ENCODE results near the gene PLEKHN1.
"Not testable (repeated sequence)": the region's sequence is repeated elsewhere in the genome, so short reads cannot be mapped to it uniquely, and the experiment has no call there.

PLEKHN1 gene

DNA sequence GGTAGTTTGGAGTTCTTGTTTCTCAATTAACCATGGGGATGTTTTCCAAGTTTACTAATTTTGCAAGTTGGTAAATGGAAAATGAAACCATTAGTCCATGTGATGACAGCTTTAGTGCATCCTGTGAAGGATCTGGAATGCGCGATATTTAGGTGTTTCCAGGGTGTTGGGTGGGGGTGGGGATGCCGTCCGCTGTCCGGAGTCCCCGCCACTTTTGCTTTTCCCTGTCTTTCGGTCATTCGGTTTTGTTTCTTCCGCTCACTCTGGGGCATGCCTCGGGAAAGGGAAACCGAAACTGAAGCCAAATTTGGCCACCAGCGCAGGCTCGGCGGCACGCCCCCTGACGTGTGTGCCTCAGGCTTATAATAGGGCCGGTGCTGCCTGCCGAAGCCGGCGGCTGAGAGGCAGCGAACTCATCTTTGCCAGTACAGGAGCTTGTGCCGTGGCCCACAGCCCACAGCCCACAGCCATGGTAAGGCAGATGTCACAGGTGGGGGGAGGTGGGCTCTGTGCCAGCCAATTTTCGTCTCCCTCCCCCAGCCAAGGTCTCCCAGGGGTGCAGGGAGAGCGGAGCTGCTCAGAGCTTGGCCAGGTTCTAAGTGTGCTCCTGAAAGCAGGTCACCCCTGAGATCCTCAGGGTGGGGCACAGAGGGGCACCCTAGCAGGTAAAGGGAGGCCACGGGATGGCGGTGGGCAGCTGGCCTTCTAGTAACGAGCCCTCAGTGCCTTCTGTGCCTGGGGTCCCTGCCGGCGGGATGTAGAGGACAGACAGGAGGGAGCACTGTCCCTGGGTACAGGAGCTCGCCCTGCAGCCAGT is 47.0 kb downstream of the PLEKHN1 start, which contains the start of gene ISG15:
Gene ISG15, plus strand, starts transcription at position 393 of the 817 bp plus-strand sequence. Its CDS starts 77 bp downstream, at position 470.
- peak; percentile 41; the same call in 1 of the 2 replicates for TF ChIP-seq POLR2A (IDR thresholded peaks at IDR 0.05; ENCODE audit: low read depth, low read length)
- DNase-seq (ENCODE audit: insufficient read length, low spot score) (peak; percentile 65), FAIRE-seq (no peak)

DNA sequence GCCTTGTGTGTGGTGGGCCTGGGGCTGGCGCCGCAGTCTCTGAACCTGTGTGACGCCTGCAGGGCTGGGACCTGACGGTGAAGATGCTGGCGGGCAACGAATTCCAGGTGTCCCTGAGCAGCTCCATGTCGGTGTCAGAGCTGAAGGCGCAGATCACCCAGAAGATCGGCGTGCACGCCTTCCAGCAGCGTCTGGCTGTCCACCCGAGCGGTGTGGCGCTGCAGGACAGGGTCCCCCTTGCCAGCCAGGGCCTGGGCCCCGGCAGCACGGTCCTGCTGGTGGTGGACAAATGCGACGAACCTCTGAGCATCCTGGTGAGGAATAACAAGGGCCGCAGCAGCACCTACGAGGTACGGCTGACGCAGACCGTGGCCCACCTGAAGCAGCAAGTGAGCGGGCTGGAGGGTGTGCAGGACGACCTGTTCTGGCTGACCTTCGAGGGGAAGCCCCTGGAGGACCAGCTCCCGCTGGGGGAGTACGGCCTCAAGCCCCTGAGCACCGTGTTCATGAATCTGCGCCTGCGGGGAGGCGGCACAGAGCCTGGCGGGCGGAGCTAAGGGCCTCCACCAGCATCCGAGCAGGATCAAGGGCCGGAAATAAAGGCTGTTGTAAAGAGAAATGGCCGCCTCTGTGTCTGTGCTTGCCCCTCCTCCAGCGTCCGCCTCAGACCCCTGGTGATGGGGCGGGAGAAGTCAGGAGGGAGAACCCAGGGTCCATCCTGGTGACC is 47.8 kb downstream of the PLEKHN1 start:
- DNase-seq (ENCODE audit: insufficient read length, low spot score) = no peak
- FAIRE-seq = no peak
- TF ChIP-seq POLR2A (IDR thresholded peaks at IDR 0.05; ENCODE audit: low read depth, low read length) = no peak

DNA sequence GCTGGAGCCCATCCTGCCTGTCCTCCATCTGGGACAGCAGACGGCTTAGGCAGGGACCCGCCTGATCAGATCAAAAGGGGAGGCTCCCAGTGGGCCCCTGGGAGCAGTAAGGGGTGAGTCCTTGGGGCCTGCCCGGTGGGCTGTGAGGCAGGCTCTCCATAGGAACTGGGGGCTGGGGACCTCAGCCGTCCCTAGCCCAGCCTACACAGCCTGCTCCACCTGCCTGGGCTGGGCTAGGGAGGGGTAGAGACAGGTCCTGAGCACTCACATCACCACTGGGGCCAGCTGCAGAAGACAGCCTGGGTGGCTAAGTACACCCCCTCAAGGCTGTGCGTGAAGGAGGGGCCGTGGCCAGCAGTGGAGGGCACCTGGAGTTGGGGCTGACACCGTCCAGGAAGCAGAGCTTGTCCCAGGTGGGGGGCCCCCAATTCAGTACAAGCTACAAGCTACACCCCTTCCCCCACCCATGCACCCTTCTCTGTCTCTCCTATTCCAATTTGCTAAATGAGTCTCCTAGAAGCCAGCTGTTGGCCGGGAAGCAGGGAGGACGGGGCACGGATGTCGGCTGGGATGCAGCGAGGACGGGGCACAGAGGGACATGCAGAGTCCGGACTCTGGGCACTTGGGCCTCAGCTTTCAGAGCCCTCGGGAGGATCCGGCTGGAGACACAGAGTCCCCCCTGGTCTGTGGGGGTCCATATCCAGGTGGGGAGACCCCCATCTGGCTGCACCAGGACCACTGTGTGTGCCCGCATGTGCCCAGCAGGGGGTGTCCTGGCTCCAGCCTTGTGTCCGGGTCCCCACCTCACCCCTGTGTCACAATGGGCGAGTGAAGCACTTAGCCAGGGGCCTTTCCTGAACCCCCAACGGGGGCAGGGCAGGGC is 48.8 kb downstream of the PLEKHN1 start:
- FAIRE-seq = no peak
- TF ChIP-seq POLR2A (IDR thresholded peaks at IDR 0.05; ENCODE audit: low read depth, low read length) = no peak
- no peak for DNase-seq (ENCODE audit: insufficient read length, low spot score)

DNA sequence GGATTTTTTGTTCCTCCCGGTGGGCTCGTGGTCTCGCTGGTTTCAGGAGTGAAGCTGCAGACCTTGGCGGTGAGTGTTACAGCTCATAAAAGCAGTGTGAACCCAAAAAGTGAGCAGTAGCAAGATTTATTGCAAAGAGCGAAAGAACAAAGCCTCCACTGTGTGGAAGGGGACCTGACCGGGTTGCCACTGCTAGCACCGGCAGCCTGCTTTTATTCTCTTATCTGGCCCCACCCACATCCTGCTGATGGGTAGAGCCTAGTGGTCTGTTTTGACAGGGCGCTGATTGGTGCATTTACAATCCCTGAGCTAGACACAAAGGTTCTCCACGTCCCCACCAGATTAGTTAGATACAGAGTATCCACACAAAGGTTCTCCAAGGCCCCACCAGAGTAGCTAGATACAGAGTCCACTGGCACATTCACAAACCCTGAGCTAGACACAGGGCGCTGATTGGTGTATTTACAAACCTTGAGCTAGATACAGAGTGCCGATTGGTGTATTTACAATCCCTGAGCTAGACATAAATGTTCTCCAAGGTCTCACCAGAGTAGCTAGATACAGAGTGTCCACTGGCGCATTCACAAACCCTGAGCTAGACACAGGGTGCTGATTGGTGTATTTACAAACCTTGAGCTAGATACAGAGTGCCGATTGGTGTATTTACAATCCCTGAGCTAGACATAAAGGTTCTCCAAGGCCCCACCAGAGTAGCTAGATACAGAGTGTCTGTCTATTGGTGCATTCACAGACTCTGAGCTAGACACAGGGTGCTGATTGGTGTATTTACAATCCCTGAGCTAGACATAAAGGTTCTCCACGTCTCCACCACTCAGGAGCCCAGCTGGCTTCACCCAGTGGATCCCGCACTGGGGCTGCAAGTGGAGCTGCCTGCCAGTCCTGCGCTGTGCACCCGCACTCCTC is 51.4 kb downstream of the PLEKHN1 start:
- FAIRE-seq; DNase-seq (ENCODE audit: insufficient read length, low spot score): not testable (repeated sequence)

DNA sequence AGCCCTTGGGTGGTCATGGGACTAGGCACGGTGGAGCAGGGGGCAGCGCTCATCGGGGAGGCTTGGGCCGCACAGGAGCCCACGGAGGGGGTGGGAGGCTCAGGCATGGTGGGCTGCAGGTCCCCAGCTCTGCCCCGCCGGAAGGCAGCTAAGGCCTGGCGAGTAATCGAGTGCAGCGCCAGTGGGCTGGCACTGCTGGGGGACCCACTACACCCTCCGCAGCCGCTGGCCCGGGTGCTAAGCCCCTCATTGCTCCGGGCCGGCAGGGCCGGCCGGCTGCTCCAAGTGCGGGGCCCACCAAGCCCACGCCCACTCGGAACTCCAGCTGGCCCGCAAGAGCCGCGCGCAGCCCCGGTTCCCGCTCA is 52.0 kb downstream of the PLEKHN1 start:
- not testable (repeated sequence) for DNase-seq (ENCODE audit: insufficient read length, low spot score)

DNA sequence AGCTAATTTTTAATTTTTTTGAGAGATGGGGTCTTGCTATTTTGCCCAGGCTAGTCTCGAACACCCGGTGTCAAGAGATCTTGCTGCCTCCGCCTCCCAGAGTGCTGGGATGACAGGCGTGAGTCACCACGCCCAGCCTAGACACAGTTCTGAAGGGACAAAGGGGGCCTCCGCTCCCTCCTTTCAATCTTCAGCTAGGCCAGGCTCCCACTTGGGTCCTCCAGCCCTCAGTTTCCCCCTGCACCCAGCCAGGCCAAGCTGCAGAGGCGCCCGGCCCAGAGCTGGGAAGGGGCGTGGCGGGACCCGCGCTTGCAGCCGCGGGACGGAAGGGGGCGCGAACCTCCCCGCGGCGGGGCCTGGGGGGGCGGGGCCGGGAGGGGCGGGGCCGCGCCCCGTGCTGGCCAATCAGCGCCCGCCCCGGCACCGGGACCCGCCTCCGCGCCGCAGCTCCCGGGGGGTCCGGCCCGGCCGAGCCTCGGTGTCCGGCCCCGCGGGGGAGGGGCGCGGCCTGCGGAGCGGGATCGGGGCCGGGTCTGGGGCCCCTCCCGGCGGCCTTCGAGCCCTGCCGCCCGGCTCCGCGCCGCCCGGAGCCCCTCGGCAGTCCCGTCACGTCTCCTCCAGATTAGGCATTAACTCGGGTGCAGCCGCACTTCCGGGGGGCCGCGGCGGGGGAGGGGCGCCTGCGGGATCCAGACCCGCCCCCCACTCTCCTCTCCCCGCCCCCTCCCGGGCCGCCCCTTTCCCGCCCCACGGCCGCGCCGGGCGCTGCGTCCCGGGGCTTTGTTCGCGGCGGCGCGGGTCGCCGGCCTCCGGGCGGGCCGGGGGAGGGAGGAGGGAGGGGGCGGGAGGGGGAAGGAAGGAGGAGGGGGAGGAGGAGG is 53.1 kb downstream of the PLEKHN1 start:
- DNase-seq (ENCODE audit: insufficient read length, low spot score) = peak; percentile 60
- no peak for TF ChIP-seq POLR2A (IDR thresholded peaks at IDR 0.05; ENCODE audit: low read depth, low read length)
- no peak for FAIRE-seq

More for the DNA sequence above, 52.0 kb downstream of the PLEKHN1 start:
- FAIRE-seq = not testable (repeated sequence)

DNA sequence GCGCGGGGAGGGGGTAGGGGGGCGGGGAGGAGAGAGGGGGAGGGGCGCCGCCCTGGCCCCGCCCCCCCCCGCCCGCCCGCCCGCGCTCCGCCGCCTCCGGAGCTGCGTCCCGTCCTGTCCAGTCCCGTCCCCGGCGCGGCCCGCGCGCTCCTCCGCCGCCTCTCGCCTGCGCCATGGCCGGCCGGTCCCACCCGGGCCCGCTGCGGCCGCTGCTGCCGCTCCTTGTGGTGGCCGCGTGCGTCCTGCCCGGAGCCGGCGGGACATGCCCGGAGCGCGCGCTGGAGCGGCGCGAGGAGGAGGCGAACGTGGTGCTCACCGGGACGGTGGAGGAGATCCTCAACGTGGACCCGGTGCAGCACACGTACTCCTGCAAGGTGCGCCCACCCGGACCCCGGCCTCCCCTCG is 53.7 kb downstream of the PLEKHN1 start, which contains the start of gene AGRN:
Gene AGRN, plus strand, starts transcription at position 121 of the 405 bp plus-strand sequence. Its CDS starts 53 bp downstream, at position 174.
- peak; percentile 61 for TF ChIP-seq POLR2A (IDR thresholded peaks at IDR 0.05; ENCODE audit: low read depth, low read length)
- no peak for FAIRE-seq
- DNase-seq (ENCODE audit: insufficient read length, low spot score) = no peak

DNA sequence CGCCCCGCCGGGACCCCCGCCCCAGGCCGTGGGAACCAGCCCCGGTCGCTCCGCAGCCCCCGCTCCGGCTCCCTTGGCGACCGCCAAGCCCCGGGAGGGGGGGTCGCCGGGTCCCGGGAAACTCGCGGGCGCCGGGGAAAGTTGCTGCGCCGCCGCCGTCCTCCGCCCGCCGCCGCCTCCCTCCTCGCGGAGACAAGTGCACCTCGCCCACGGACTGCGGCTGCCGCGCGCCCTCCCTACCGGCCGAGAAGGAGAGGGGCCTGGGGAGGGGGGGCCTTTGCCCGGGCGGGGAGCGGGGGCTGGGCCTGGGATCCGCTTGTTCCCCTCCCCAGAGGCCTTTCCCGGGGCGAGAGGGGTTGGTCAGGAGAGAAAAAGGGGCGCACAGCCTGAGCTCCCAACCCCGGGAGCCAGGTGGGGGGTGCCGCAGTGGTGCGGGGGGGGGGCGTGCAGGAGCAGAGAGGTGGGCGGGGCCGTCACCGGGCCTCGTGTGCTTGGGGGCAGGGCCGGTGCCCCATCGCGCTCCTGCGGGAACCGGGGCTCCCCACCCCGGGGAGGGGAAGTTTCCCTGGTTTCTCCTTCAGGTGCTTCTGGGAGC is 54.2 kb downstream of the PLEKHN1 start:
- FAIRE-seq (no peak), DNase-seq (ENCODE audit: insufficient read length, low spot score) (no peak)
- no peak for TF ChIP-seq POLR2A (IDR thresholded peaks at IDR 0.05; ENCODE audit: low read depth, low read length)

DNA sequence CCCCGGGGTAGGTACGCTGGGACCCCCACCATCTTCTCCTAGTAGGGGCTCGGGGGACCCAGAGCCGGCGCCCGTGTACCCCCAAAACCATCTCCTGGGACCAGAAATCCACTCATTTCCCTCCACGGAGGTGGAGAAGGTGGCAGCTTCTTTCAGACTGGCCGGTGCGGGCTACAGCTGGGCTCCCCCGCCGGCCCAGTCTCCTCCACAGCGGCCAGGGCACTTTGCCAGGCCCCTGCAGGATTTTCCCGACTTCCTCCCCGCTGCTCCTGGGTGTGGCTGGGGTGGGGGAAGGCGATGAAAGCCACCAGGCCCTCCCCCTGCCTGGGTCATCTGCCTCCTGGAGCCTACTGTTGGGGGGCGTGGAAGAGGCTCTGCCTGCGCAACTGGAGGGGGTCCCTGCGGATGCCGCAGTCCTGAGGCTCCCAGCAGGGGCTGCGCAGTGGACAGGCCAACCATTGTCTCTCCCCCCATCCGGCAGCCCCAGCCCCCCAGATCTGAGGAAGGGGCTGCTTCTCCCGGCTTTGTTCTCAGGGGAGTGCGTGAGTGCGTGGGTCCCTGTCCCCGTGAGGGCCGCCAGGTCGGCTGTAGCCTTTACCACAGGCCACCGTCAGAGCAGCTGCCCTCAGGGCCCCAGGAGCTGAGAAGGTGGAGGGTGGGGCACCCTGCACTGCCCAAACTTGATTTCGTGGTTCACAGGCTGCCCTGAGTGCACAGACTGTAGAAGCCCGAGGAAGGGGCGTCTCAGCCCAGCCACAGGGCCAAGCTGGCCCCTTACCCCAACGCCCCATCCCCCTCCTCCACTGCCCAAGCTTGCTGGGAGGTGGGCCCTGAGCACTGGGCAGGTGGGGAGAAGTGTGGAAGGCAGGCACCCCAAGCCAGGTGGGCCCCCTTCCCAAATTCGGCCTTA is 55.0 kb downstream of the PLEKHN1 start:
- FAIRE-seq = peak; percentile 61
- peak; percentile 76 for DNase-seq (ENCODE audit: insufficient read length, low spot score)
- TF ChIP-seq POLR2A (IDR thresholded peaks at IDR 0.05; ENCODE audit: low read depth, low read length) = 0 out of 2 replicates have a peak, but pooled peaks have one; percentile 30

DNA sequence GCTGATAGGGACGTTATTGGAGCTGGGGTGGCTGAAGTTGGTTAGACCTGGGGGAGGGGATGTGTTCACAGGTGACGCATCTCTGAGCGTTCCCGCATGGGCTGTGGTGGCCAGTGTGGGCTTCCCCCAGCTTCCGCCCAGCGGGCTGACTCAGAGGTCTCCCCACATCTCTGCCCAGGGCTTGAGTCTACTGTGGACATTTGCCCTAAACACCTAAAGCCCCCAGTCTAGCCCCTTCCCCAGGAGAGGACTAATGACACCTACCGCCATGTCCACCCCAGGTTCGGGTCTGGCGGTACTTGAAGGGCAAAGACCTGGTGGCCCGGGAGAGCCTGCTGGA is 55.6 kb downstream of the PLEKHN1 start:
- TF ChIP-seq POLR2A (IDR thresholded peaks at IDR 0.05; ENCODE audit: low read depth, low read length) = no peak
- FAIRE-seq = peak; percentile 50

More for the DNA sequence above, 55.6 kb downstream of the PLEKHN1 start:
- peak; percentile 79 for DNase-seq (ENCODE audit: insufficient read length, low spot score)

Measured in H54 (cell line).